HG02623 (cell line): Measurements from ENCODE around the gene KRTAP13-3.

ENCODE experiments used
- ATAC-seq: cut with Tn5 transposase; IDR thresholded peaks from one replicate; pipeline ENCODE4 v1.9.1; 2021; ENCODE audit warnings: moderate library complexity; ENCODE audit not compliant: unreplicated experiment

Gene KRTAP13-3, protein sequence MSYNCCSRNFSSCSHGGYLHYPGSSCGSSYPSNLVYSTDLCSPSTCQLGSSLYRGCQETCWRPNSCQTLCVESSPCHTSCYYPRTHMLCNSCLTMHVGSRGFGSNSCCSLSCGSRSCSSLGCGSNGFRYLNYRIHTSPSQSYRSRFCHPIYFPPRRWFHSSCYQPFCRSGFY

DNA sequence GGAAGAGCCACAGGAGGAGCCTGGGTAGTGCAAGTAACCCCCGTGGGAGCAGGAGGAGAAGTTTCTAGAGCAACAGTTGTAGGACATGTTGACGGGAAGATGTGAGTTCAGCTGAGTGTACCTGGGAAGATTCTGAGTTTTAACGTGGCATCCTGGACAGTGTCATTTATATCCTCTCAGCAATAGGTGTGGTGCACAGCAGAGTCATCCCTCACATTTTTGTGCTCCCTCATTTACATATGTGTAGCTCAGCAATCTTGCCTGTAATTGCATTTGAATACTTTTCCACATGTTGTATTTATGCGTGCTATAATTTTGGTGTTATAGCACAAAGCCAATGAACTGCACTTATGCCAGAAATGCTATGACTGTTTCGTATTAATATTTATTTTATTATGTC lies at the start of gene KRTAP13-3:
Gene KRTAP13-3, minus strand, starts transcription at position 101 of the 400 bp plus-strand sequence. Its CDS starts 14 bp downstream, at position 87.
- ATAC-seq = no peak

DNA sequence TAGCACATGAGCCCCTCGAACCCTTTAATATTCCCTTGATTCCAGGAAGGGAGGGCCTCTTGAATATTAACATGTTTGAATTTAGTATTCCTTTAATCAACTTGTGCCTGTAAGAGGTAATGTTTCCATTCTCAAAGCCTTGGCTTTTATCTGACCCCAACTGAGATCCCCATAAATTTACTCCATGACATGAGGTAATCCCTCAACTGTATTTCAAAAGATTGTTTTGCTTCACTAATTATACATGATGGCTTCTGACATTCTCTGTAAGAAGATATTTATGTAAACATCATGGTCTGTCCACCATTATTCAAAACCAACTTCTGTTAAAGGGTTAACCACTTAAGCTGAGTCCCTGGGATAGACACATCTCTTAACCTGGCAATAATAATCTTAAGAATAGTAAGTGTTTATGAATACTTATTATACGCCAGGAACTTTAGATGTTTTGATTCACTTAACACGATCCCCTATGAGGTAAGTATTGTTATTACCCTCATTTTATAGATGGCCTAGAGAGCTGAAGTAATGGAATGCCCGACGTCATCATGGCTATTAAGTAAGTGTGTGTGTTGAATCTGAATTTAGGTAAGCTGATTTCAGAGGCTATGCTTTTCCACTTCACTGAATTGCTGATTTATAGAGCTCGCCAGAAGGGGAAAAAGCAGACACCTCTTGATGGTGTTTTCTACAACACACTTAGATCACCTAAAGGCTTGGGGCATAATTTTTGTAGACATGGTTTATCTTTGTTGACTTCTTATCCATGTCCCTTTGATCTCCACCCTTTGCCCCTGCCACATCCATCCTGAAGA lies 43.4 kb upstream of the KRTAP13-3 start:
- ATAC-seq = no peak

DNA sequence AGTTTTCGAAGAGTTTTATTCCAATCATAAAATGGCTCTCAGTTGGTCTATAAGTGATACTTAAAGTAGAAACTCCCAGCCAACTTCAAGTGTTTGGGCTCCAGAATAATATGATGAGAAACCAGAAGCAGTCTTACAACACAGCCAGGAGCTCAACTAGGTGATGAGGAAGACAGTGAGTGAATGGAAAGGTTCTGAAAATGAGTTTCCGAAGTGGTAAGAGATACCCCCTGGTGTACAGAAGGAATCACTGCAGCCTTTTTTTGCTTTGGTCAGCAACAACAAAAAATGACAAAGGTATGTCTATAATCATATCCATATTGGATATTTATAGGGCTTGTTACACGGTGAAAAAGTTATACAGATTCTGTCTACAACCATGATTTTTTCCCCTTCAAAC lies 38.0 kb upstream of the KRTAP13-3 start:
- no peak for ATAC-seq

DNA sequence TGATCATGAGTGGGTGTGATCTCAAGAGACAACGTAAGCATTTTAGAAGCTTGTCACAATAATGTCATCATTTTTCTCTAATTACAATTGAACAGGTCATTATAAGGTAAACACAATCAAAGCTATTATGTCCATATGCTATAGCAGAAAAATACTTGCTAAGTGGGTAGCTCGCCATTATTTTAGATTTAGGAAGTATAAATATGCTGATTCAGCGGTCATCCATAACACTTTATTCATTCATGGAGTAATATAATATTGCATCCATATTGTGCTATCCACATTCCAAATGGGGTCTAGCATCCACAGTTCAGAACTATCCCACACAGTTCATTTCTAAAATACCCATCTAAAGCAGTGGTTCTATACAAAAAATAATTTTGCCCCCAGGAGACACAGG lies 22.8 kb upstream of the KRTAP13-3 start:
- no peak for ATAC-seq

DNA sequence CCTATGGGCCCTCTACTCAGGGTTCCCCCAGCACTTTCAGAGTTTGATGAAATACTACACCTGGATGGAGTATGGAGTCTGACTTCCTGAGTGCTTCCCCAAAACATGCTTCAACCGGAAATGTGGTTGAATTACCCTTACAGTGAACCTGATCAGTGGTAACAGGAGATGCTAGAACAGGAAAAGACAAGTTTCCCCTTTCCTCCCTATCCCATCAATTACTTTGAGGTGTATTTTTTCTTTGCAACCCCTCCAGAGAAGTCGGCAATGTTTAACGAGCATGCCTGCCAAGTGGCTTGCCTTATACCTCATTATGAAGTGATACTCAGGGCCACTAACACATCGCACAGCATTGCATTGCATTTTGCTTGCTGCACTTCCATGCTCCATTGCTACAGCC lies 21.3 kb upstream of the KRTAP13-3 start:
- no peak for ATAC-seq

DNA sequence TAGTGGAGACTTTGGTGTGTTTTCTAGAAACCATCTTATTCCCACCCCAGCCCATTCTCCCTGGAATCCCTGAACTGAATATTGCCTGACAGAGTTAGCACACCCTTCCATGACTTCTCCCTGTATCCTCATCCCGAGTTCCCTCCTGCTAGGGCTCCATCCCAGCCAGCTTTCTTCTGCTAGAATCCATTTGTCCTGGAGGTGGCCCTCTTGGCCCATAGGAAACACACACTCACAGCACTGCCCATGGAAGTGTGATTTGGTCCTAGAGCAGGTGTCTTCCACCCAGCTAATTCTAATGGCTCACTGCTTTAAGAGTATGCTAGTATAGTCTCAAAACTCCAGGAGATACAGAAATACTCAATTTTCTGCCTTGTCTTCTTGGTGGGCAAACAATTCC lies 18.5 kb upstream of the KRTAP13-3 start:
- ATAC-seq = no peak

DNA sequence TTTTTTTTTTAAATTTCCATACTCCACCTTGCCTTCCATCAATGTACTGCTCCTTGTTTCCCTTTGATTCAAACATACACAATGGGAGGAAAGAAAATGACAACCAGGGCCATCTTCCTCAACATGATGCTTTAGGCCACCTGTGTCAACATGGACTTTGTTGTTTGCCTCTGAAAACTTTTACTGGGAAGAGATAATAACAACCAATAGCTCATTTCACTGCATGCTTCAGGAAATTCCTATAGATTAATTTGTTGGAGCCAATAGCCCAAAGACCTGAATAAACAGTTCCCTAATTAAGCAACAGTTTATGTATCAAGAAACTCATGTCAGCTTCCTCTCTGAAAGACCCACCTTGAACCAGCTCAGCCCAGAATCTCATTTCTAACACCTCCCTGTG lies 17.5 kb upstream of the KRTAP13-3 start:
- ATAC-seq = no peak

DNA sequence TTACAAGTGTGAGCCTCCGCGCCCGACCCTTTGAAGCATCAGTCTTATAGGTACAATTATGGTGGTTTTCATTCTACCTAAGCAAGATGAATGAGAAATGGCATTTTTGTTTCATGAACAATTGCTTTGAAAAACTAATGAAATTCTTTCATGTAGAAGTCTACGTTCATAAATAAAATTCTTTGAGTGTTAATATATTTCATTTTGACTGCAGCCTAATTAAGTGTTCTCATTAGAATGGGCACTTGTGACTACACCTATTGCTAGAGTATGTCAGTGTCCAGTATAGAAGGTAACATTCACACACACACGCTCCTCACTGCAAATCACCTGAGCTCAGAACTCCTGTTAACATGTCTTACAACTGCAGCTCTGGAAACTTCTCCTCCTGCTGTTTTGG lies 14.2 kb upstream of the KRTAP13-3 start, which contains the start of gene KRTAP15-1:
Gene KRTAP15-1, plus strand, starts transcription at position 301 of the 400 bp plus-strand sequence. Its CDS starts 53 bp downstream, at position 354.
- no peak for ATAC-seq

DNA sequence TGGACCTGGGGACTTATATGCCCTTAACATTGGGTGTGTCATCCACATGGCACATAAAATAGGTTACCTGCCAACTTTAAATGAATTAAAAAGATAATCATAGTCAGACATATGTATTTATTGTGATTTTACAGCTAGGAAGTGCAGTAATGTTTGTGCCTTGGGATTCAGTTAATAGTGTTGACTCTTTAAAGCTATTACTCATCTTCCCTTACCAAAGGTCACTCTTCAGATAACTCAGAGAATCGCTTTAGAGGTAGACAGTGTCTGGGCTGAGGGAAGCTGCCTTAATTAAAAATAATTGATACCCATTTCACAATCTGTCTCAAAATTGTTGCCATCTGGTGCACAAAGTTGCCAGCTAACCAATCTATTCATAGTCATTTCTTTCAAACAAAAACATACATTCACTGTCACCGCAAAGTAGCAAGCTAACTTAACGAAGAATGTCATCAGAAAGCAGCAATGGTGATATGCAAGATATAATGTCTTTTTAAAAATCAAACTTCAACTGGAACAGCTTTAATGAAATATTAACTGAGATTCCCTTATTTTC lies 11.4 kb upstream of the KRTAP13-3 start:
- ATAC-seq = no peak

DNA sequence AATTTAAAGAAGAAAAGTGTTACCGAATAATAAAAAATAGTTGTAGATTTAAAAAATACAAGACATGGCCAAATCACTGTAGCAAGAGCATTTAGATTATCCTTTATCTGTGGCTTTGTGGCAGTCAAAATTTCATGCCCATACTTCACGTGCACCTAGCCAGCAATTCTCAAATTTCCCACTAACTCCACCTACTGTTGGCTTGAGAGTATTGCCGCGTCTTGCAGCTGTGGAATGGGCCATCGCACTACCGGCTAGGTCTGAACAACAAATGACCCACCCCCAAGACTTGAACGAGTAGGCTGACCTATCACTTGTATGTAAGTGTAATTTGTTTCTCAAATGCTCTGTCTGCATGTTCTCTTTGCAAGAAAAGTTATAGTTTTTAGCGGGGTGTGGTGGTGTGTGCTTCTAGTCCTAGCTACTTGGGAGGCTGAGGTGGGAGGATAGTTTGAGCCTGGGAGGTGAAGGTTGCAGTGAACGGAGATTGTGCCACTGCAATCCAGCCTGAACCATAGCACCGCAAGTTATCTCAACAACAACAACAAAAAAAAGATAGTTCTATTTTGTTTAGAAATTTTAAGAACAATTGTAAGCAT lies 8.4 kb upstream of the KRTAP13-3 start:
- ATAC-seq = no peak

DNA sequence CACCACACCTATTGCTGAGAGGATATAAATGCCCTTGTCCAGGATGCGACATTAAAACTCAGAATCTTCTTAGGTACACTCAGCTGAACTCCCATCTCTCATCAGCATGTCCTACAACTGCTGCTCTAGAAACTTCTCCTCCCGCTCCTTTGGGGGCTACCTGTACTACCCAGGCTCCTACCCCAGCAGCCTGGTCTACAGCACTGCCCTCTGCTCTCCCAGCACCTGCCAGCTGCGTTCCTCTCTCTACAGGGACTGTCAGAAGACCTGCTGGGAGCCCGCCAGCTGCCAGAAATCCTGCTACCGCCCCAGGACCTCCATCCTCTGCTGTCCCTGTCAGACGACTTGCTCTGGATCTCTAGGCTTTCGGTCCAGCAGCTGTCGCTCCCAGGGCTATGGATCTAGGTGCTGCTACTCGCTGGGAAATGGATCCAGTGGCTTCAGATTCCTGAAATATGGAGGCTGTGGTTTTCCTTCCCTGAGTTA lies 4.5 kb upstream of the KRTAP13-3 start, which contains the start of gene KRTAP13-4:
Gene KRTAP13-4, plus strand, starts transcription at position 51 of the 486 bp plus-strand sequence. Its CDS starts 56 bp downstream, at position 107.
- ATAC-seq = no peak

DNA sequence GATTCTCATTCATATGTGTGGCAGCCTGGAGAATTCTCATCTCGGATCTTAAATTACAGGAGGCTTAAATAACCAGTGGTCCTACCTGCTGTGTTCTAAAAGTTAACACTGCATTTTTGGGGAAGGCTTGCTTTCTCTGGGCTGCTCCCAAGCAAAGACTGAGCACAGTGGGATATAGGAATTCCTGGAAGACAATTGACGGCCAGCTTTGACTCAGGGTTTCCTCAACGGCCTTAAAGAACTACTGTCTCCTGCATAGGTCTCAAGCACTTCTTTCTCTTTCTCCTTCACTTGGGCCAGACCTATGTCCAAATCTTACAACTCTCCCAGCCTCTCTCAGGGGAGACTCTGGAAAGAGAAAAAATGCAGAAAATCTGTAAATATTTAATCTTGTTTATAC lies 1.0 kb upstream of the KRTAP13-3 start:
- no peak for ATAC-seq

DNA sequence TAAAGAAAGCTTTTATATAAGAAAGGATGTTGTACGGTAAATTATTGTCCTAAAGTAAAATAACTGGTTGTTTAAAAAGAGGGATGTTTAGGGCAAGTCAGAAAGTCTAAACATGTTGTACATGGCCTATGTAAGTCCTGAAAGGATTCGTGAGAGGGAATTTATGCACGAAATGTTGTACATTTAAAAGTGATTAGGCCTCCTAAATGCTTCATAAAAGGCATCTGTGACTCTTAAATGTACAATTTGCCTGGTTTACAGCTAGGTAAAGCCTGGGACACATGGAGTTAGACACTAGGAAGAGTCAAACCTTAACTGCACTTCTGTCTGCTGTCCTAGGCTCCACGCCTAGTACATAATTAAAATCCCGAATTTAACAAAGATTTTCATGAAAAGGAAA lies 9.7 kb downstream of the KRTAP13-3 start:
- no peak for ATAC-seq

DNA sequence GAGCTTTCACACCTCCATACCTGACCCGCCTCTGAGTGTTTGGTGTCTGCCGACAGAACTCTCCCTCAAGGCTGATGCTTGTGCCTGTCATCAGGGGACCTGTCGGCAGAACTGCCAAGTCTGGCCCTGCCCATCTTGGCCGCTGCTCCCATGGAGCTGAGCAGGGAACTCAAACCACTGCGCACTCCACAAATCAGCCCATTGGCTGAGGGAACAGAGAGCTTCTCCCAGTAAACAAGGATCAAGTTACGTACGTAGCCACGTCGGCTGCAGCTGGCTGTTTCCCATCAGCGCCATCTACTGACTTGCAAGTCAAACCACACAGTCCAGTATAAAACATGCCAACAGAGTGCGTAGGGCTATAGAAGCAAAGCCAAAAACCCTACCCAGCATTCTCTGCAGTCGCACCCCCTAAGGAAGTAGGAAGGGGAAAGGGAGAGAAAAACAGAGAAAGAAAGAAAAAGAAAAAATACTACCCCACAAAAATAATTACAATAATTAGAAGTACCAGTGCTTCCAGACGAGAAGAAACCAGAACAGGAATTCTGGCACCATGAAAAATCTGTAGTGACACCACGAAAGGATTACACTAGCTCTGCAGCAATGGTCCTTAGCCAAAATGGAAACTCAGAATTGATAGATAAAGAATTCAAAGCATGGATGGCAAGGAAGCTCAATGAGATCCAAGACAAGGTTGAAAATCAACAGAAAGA lies 16.8 kb downstream of the KRTAP13-3 start:
- ATAC-seq = no peak

DNA sequence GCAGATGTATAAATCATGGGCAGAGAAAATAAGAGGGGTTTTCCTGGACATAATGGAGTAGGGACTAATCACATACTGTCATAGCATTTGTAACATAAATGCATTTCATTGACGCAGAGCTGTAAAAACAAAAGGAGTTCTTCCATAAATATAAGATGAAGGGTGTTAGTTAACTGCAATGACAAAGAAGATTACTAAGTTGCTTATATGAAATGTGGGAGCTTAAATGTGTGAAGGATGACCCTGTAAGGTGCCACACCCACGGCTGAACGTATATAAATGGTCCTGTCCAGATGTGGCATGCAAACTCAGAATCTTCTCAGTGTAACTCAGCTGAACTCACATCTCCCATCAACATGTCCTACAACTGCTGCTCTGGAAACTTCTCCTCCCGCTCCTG lies 30.0 kb downstream of the KRTAP13-3 start, which contains the start of gene KRTAP13-1:
Gene KRTAP13-1, plus strand, starts transcription at position 301 of the 400 bp plus-strand sequence. Its CDS starts 56 bp downstream, at position 357.
- ATAC-seq = no peak

DNA sequence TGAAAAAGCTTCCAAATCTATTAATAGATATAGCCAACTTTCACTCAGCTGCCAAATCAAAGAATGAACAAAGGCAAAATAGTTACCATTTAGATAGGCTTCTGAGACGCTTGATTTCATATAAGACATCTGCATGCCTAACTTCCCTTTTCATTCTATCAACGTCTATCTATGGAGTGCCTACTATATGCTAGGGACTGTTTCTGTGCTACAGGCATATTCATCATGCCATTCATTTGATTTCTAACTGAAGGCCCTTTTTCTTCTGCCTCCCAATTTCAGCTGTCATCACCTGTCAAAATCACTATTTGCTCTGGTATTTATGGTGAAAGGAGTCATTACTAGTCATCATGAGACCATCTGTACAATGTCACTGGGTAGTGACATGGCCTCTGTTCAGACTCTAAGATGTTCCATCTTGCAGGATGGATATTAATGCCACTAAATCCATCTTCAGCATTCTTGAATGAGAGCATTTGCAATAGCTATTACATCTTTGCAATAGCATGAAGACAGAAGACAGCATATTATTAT lies 34.2 kb downstream of the KRTAP13-3 start:
- ATAC-seq = no peak

DNA sequence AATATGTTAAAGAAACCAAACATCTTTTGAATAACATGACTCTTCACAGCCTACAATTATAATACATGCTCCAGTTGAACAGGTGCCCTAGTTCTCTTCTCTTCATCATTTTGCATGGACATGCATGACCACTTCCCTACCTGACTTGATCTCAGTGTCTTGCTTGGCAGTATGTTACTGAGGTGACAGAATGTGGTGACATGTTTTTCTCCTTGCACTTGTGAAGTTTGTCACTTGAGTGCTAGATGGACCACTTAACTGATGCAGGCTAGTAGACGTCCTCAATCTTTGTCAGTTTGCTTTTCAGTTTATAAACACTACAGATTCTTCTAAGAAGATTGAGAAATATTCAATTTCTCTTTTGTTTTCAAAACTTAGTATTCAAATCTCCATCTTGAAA lies 43.5 kb downstream of the KRTAP13-3 start:
- ATAC-seq = no peak
